MM.1S (cell line): ENCODE results near the gene ABCB9.

Experiments
- DNase-seq: peaks from one replicate; pipeline ENCODE4 v3.0.0-alpha.2; 2015
- H2AFZ ChIP-seq: fragments of 300-600 bp; sonication (generic); 2 replicates; pipeline ENCODE4 v1.6.0; 2016; ENCODE audit warnings: antibody characterized with exemption, low read length
- H3F3A ChIP-seq: fragments of 300-600 bp; sonication (generic); 2 replicates; pipeline ENCODE4 v1.6.1; 2016; ENCODE audit warnings: mild to moderate bottlenecking, antibody characterized with exemption, low read length, moderate library complexity, mixed read lengths; ENCODE audit not compliant: insufficient read depth
- H3K27ac ChIP-seq: fragments of 300-600 bp; sonication (generic); 2 replicates; pipeline ENCODE4 v1.5.1; 2016; ENCODE audit warnings: mild to moderate bottlenecking, low read length
- H3K27me3 ChIP-seq: fragments of 300-600 bp; sonication (generic); replicated peaks from 2 replicates; pipeline ENCODE4 v1.6.0; 2016; ENCODE audit warnings: low read length; ENCODE audit not compliant: insufficient read depth
- H3K36me3 ChIP-seq: fragments of 300-600 bp; sonication (generic); replicated peaks from 2 replicates; pipeline ENCODE4 v1.6.1; 2016; ENCODE audit warnings: mild to moderate bottlenecking, low read length, mixed read lengths; ENCODE audit not compliant: insufficient read depth
- H3K4me1 ChIP-seq: fragments of 300-600 bp; sonication (generic); 2 replicates; pipeline ENCODE4 v1.6.1; 2016; ENCODE audit warnings: low read length, mixed read lengths
- H3K4me2 ChIP-seq: fragments of 300-600 bp; sonication (generic); 2 replicates; pipeline ENCODE4 v1.6.0; 2016; ENCODE audit warnings: low read depth, low read length
- H3K4me3 ChIP-seq: fragments of 300-600 bp; sonication (generic); 2 replicates; pipeline ENCODE4 v1.5.1; 2016; ENCODE audit warnings: low read length, mixed read lengths
- H3K79me2 ChIP-seq: fragments of 300-600 bp; sonication (generic); 2 replicates; pipeline ENCODE4 v1.6.1; 2016; ENCODE audit warnings: mixed run types, low read length, mixed read lengths
- H3K9ac ChIP-seq: fragments of 300-600 bp; sonication (generic); 2 replicates; pipeline ENCODE4 v1.6.1; 2016; ENCODE audit warnings: low read length, mixed read lengths
- H3K9me2 ChIP-seq: fragments of 300-600 bp; sonication (generic); replicated peaks from 2 replicates; pipeline ENCODE4 v1.6.1; 2016; ENCODE audit warnings: mild to moderate bottlenecking, low read length, mixed read lengths; ENCODE audit not compliant: insufficient read depth
- H3K9me3 ChIP-seq: fragments of 300-600 bp; sonication (generic); replicated peaks from 2 replicates; pipeline ENCODE4 v1.6.1; 2016; ENCODE audit warnings: mild to moderate bottlenecking, low read length, mixed read lengths; ENCODE audit not compliant: insufficient read depth
- H4K20me1 ChIP-seq: fragments of 300-600 bp; sonication (generic); 2 replicates; pipeline ENCODE4 v1.6.1; 2016; ENCODE audit warnings: mild to moderate bottlenecking, low read length, moderate library complexity, mixed read lengths; ENCODE audit not compliant: insufficient read depth
- EZH2 ChIP-seq: fragments of 300-600 bp; sonication (generic); optimal IDR thresholded peaks from 2 replicates; pipeline ENCODE3; 2017; ENCODE audit warnings: low read depth, mild to moderate bottlenecking, antibody characterized with exemption, low read length, mixed read lengths
- EZH2phosphoT487 ChIP-seq: fragments of 300-600 bp; sonication (generic); IDR thresholded peaks from 2 replicates; pipeline ENCODE4 v1.6.1; 2018; ENCODE audit warnings: antibody characterized with exemption, low read length
- TF ChIP-seq, protein P1 (sequence below): fragments of 300-600 bp; sonication (generic); IDR thresholded peaks from 2 replicates; pipeline ENCODE4 v1.5.1; 2016; ENCODE audit warnings: antibody characterized with exemption, low read length, mixed read lengths

The ABCB9 gene

DNA sequence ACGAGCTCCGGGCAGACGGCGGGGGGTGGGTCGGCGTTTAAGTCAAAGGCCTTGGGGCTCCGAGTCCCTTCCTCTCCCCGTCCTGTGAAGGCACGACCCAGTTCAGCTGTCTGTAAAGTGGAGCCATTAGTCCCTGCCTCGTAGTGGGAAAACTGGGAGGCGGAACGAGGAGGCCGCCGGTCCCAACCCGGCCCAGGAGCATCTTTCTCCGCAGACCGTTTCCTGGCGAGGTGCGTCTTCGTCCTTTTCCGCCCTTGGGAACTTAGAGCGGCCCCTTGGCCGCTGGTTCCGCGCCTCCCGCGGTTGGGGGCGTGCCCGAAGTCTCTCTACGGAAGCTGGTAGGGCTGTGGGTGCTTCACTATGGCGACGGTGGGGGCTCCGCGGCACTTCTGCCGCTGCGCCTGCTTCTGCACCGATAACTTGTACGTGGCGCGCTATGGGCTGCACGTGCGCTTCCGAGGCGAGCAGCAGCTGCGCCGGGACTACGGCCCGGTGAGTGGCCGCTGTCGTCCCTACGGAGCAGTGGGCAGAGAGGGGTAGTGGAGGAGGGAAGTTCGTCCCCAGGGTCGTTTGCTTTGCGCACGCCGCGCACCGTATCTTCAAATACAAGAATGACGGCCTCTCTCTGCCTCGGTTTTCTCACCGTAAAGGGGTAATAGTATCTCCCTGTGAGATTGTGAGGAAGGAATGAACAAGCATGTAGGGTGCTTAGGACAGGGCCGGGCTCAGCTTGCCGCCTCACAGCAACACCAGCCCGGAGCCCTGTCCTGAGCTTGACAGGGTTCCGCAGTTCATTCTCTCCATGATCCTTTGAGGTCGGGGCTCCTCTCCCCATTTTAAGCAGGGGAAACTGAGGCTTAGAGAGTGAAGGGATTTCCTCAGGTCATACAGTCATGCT is 8.9 kb upstream of the ABCB9 start, which contains the start of gene OGFOD2:
Gene OGFOD2, plus strand, starts transcription at position 353 of the 898 bp plus-strand sequence. Its CDS starts 8 bp downstream, at position 361.
- DNase-seq: peak; percentile 88
- no peaks in the 10 kb centered on the region for H4K20me1 ChIP-seq
- H3K4me3 ChIP-seq: peak within 1 kb of the TSS; percentile 93
- peak within 1 kb of the TSS; percentile 99 for H3K9ac ChIP-seq
- H3K36me3 ChIP-seq: no peaks in the 10 kb centered on the region
- H3K27me3 ChIP-seq: no peaks in the 10 kb centered on the region
- H3K27ac ChIP-seq: peak within 1 kb of the TSS; percentile 92
- H2AFZ ChIP-seq: peak within 1 kb of the TSS; percentile 99
- TF ChIP-seq EZH2: no peak
- TF ChIP-seq EZH2phosphoT487: no peak
- TF ChIP-seq, protein P1, sequence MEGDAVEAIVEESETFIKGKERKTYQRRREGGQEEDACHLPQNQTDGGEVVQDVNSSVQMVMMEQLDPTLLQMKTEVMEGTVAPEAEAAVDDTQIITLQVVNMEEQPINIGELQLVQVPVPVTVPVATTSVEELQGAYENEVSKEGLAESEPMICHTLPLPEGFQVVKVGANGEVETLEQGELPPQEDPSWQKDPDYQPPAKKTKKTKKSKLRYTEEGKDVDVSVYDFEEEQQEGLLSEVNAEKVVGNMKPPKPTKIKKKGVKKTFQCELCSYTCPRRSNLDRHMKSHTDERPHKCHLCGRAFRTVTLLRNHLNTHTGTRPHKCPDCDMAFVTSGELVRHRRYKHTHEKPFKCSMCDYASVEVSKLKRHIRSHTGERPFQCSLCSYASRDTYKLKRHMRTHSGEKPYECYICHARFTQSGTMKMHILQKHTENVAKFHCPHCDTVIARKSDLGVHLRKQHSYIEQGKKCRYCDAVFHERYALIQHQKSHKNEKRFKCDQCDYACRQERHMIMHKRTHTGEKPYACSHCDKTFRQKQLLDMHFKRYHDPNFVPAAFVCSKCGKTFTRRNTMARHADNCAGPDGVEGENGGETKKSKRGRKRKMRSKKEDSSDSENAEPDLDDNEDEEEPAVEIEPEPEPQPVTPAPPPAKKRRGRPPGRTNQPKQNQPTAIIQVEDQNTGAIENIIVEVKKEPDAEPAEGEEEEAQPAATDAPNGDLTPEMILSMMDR: no peak
- H3K9me3 ChIP-seq: no peaks in the 10 kb centered on the region
- H3F3A ChIP-seq: 0 out of 2 replicates have a peak, but pooled peaks cover 2% of the 10 kb centered on the region
- H3K4me1 ChIP-seq: no peaks in the 10 kb centered on the region
- H3K79me2 ChIP-seq: peaks cover 20% of the 10 kb centered on the region
- H3K9me2 ChIP-seq: no peaks in the 10 kb centered on the region
- H3K4me2 ChIP-seq: peak within 1 kb of the TSS; percentile 88

DNA sequence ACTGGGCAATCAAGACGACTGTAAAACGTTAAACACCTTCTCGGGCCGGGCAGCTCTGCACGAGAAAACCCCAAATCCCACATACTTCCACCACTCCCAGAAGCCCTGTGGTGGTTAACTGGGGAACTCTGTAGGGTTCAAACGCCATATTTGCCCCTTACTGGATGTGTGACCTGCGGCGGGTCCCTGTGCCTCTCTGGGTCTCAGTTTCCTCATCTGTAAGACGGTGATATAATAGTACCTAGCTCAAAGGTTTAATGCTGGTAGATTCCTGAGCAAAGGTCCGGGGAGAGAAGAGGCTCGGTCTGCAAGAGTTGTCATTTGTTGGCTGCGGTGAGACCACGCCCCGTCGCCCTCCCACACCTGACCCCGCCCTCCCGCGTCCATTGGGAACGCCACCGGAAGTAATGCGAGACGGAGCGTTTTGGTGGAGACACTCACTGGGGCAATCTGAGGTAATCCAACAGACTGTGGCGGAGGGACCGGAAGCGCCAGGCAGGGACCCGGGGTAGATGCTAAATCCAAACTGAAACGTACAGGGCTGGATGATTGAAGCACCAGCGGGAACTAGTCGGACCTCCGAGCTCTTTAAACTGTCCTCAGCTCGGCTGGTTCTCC is 8.1 kb upstream of the ABCB9 start:
- Histone ChIP-seq H4K20me1 (no peaks in the 10 kb centered on the region), H3F3A (0 out of 2 replicates have a peak, but pooled peaks cover 2% of the 10 kb centered on the region), H3K27ac (peak overlapping the region; percentile 92), H3K4me3 (peak overlapping the region; percentile 93), H3K9me3 (no peaks in the 10 kb centered on the region), H3K9me2 (no peaks in the 10 kb centered on the region), H3K79me2 (peaks cover 19% of the 10 kb centered on the region), H3K4me1 (no peaks in the 10 kb centered on the region), H2AFZ (peak overlapping the region; percentile 99), H3K27me3 (no peaks in the 10 kb centered on the region), H3K36me3 (no peaks in the 10 kb centered on the region), H3K9ac (peak overlapping the region; percentile 99), H3K4me2 (peak overlapping the region; percentile 72)
- TF ChIP-seq EZH2: no peak
- no peak for TF ChIP-seq EZH2phosphoT487
- TF ChIP-seq, protein P1: no peak
- peak; percentile 93 for DNase-seq

DNA sequence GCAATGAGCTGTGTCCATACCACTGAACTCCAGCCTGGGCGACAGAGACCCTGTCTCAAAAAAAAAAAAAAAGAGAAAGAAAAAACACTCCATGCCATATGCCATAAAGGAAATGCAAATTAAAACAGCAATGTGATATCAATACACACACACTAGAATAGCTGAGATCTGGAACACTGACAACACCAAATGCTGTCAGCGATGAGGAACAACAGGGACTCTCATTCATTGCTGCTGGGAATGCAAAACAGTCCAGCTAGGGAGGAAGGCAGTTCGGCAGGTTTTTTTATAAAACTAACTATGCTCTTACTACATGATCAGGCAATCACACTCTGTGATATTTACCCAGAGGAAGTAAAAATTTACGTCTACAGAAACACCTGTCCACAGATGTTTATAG is 3.4 kb upstream of the ABCB9 start:
- H3K4me2 ChIP-seq: no peak overlapping the region
- no peak overlapping the region for H3K9ac ChIP-seq
- no peaks in the 10 kb centered on the region for H4K20me1 ChIP-seq
- H3K4me1 ChIP-seq: peaks cover 3% of the 10 kb centered on the region; the same call in 1 of the 2 replicates
- H3K27me3 ChIP-seq: no peaks in the 10 kb centered on the region
- H2AFZ ChIP-seq: no peak overlapping the region
- H3K27ac ChIP-seq: no peak overlapping the region
- no peak overlapping the region for H3K4me3 ChIP-seq
- H3K9me3 ChIP-seq: no peaks in the 10 kb centered on the region
- DNase-seq: no peak
- TF ChIP-seq EZH2phosphoT487 (no peak), EZH2 (no peak)
- TF ChIP-seq, protein P1: no peak
- no peaks in the 10 kb centered on the region for H3K9me2 ChIP-seq
- no peaks in the 10 kb centered on the region for H3K79me2 ChIP-seq
- 0 out of 2 replicates have a peak, but pooled peaks cover under 1% of the 10 kb centered on the region for H3F3A ChIP-seq
- H3K36me3 ChIP-seq: no peaks in the 10 kb centered on the region
